ENCODE data around the gene DLG1.

DLG1 gene

GRCh38 chr3:197023241-197023997 lies 275.0 kb downstream of the DLG1 start:
- peaks cover 0 to 16% of the 10 kb centered on the region in 2 experiments for H3K36me3 ChIP-seq (ENCODE audit: control insufficient read depth in 1 of 2, insufficient read depth in 2 of 2, low read depth in 1 of 2, low read length in 2 of 2)
- no peaks in the 10 kb centered on the region for H3K79me1 ChIP-seq (replicated peaks; ENCODE audit: low read length, poor library complexity, severe bottlenecking)
- no peak overlapping the region for H2BK15ac ChIP-seq (ENCODE audit: low read depth, poor library complexity, severe bottlenecking)
- H2AFZ ChIP-seq (ENCODE audit: low read depth, low read length): no peak overlapping the region
- no peak overlapping the region for H3K4ac ChIP-seq (ENCODE audit: low read depth in 1 of 2, low read length in 2 of 2)
- H3K27me3 ChIP-seq (ENCODE audit: control insufficient read depth in 1 of 2, insufficient read depth in 1 of 2, low read length in 2 of 2): peaks cover 53 to 66% of the 10 kb centered on the region in 2 experiments
- no peak for DNase-seq
- no peak overlapping the region for H4K91ac ChIP-seq (ENCODE audit: low read length)
- H3K23ac ChIP-seq (ENCODE audit: low read length in 2 of 2): no peak overlapping the region
- H2BK120ac ChIP-seq (ENCODE audit: low read depth, low read length): no peak overlapping the region
- H3K27ac ChIP-seq (ENCODE audit: low read length, poor library complexity, severe bottlenecking): no peak overlapping the region
- 90% methylated on average over 27 of the region's 27 CpGs for WGBS
- H2AK5ac ChIP-seq (ENCODE audit: low read length, severe bottlenecking): peak overlapping the region; percentile 19
- no peak overlapping the region for H3K18ac ChIP-seq (ENCODE audit: low read depth in 1 of 2, low read length in 2 of 2)
- H2BK12ac ChIP-seq (ENCODE audit: low read length in 2 of 2): no peak overlapping the region
- H3K4me2 ChIP-seq (ENCODE audit: low read length, poor library complexity, severe bottlenecking): peak overlapping the region; percentile 49
- no peak overlapping the region for H4K8ac ChIP-seq (ENCODE audit: low read length)
- no peaks in the 10 kb centered on the region for H3K9me3 ChIP-seq (ENCODE audit: control insufficient read depth, low read length)
- no peak overlapping the region for H2BK5ac ChIP-seq (ENCODE audit: low read depth, low read length, poor library complexity, severe bottlenecking)
- no peak overlapping the region for H3K9ac ChIP-seq (ENCODE audit: low read length)
- H3K4me3 ChIP-seq (ENCODE audit: insufficient read depth in 1 of 2, low read depth in 1 of 2, low read length in 2 of 2): no peak overlapping the region
- H3K14ac ChIP-seq (ENCODE audit: low read length in 2 of 2): no peak overlapping the region
- peaks cover 30% of the 10 kb centered on the region for H3K4me1 ChIP-seq (ENCODE audit: control insufficient read depth, insufficient read depth, low read depth, low read length)

- Histone ChIP-seq H3K4me2 (ENCODE audit: low read length, poor library complexity, severe bottlenecking) (peak overlapping the region; percentile 49), H3K27me3 (ENCODE audit: control insufficient read depth in 1 of 2, insufficient read depth in 1 of 2, low read length in 2 of 2) (peaks cover 53 to 60% of the 10 kb centered on the region in 2 experiments), H2BK5ac (ENCODE audit: low read depth, low read length, poor library complexity, severe bottlenecking) (no peak overlapping the region), H3K27ac (ENCODE audit: low read length, poor library complexity, severe bottlenecking) (no peak overlapping the region), H2BK120ac (ENCODE audit: low read depth, low read length) (no peak overlapping the region), H3K9ac (ENCODE audit: low read length) (no peak overlapping the region), H2BK12ac (ENCODE audit: low read length in 2 of 2) (no peak overlapping the region), H3K4ac (ENCODE audit: low read depth in 1 of 2, low read length in 2 of 2) (no peak overlapping the region), H3K9me3 (ENCODE audit: control insufficient read depth, low read length) (no peaks in the 10 kb centered on the region), H4K91ac (ENCODE audit: low read length) (no peak overlapping the region), H3K4me3 (ENCODE audit: insufficient read depth in 1 of 2, low read depth in 1 of 2, low read length in 2 of 2) (no peak overlapping the region), H3K79me1 (replicated peaks; ENCODE audit: low read length, poor library complexity, severe bottlenecking) (no peaks in the 10 kb centered on the region), H3K14ac (ENCODE audit: low read length in 2 of 2) (no peak overlapping the region), H2AFZ (ENCODE audit: low read depth, low read length) (no peak overlapping the region), H3K36me3 (ENCODE audit: control insufficient read depth in 1 of 2, insufficient read depth in 2 of 2, low read depth in 1 of 2, low read length in 2 of 2) (peaks cover 0 to 16% of the 10 kb centered on the region in 2 experiments), H3K4me1 (ENCODE audit: control insufficient read depth, insufficient read depth, low read depth, low read length) (peaks cover 27% of the 10 kb centered on the region), H2AK5ac (ENCODE audit: low read length, severe bottlenecking) (peak overlapping the region; percentile 19), H2BK15ac (ENCODE audit: low read depth, poor library complexity, severe bottlenecking) (no peak overlapping the region), H4K8ac (ENCODE audit: low read length) (no peak overlapping the region), H3K23ac (ENCODE audit: low read length in 2 of 2) (no peak overlapping the region), H3K18ac (ENCODE audit: low read depth in 1 of 2, low read length in 2 of 2) (no peak overlapping the region)
- no peak for DNase-seq
- 47% methylated on average over 21 of the region's 22 CpGs for WGBS
These were observed 275.8 kb downstream of the DLG1 start for GRCh38 chr3:197022405-197023231.

- no peak overlapping the region for H3K18ac ChIP-seq (ENCODE audit: low read depth in 1 of 2, low read length in 2 of 2)
- DNase-seq: no peak
- no peaks in the 10 kb centered on the region for H3K79me1 ChIP-seq (replicated peaks; ENCODE audit: low read length, poor library complexity, severe bottlenecking)
- peaks cover 25% of the 10 kb centered on the region for H3K4me1 ChIP-seq (ENCODE audit: control insufficient read depth, insufficient read depth, low read depth, low read length)
- no peak overlapping the region for H4K91ac ChIP-seq (ENCODE audit: low read length)
- H2BK5ac ChIP-seq (ENCODE audit: low read depth, low read length, poor library complexity, severe bottlenecking): no peak overlapping the region
- no peak overlapping the region for H3K27ac ChIP-seq (ENCODE audit: low read length, poor library complexity, severe bottlenecking)
- 90% methylated on average over 15 of the region's 15 CpGs for WGBS
- H3K4me3 ChIP-seq (ENCODE audit: insufficient read depth in 1 of 2, low read depth in 1 of 2, low read length in 2 of 2): no peak overlapping the region
- no peaks in the 10 kb centered on the region for H3K9me3 ChIP-seq (ENCODE audit: control insufficient read depth, low read length)
- no peak overlapping the region for H3K9ac ChIP-seq (ENCODE audit: low read length)
- no peak overlapping the region for H4K8ac ChIP-seq (ENCODE audit: low read length)
- H2BK15ac ChIP-seq (ENCODE audit: low read depth, poor library complexity, severe bottlenecking): no peak overlapping the region
- H3K27me3 ChIP-seq (ENCODE audit: control insufficient read depth in 1 of 2, insufficient read depth in 1 of 2, low read length in 2 of 2): peaks cover 53 to 60% of the 10 kb centered on the region in 2 experiments
- H3K4me2 ChIP-seq (ENCODE audit: low read length, poor library complexity, severe bottlenecking): no peak overlapping the region
- no peak overlapping the region for H2AFZ ChIP-seq (ENCODE audit: low read depth, low read length)
- peaks cover 0 to 16% of the 10 kb centered on the region in 2 experiments for H3K36me3 ChIP-seq (ENCODE audit: control insufficient read depth in 1 of 2, insufficient read depth in 2 of 2, low read depth in 1 of 2, low read length in 2 of 2)
- H2BK12ac ChIP-seq (ENCODE audit: low read length in 2 of 2): no peak overlapping the region
- no peak overlapping the region for H2BK120ac ChIP-seq (ENCODE audit: low read depth, low read length)
- no peak overlapping the region for H3K23ac ChIP-seq (ENCODE audit: low read length in 2 of 2)
- H2AK5ac ChIP-seq (ENCODE audit: low read length, severe bottlenecking): no peak overlapping the region
- no peak overlapping the region for H3K14ac ChIP-seq (ENCODE audit: low read length in 2 of 2)
- H3K4ac ChIP-seq (ENCODE audit: low read depth in 1 of 2, low read length in 2 of 2): no peak overlapping the region
These were observed 276.5 kb downstream of the DLG1 start for GRCh38 chr3:197021729-197022404.

GRCh38 chr3:197021231-197021630 lies 277.2 kb downstream of the DLG1 start:
- Histone ChIP-seq H3K9ac (ENCODE audit: low read length) (no peak overlapping the region), H3K4me2 (ENCODE audit: low read length, poor library complexity, severe bottlenecking) (no peak overlapping the region), H4K91ac (ENCODE audit: low read length) (no peak overlapping the region), H3K27me3 (ENCODE audit: control insufficient read depth in 1 of 2, insufficient read depth in 1 of 2, low read length in 2 of 2) (peaks cover 53 to 56% of the 10 kb centered on the region in 2 experiments), H2AK5ac (ENCODE audit: low read length, severe bottlenecking) (no peak overlapping the region), H3K4me1 (ENCODE audit: control insufficient read depth, insufficient read depth, low read depth, low read length) (peaks cover 25% of the 10 kb centered on the region), H3K9me3 (ENCODE audit: control insufficient read depth, low read length) (no peaks in the 10 kb centered on the region), H3K4ac (ENCODE audit: low read depth in 1 of 2, low read length in 2 of 2) (no peak overlapping the region), H3K36me3 (ENCODE audit: control insufficient read depth in 1 of 2, insufficient read depth in 2 of 2, low read depth in 1 of 2, low read length in 2 of 2) (peaks cover 0 to 16% of the 10 kb centered on the region in 2 experiments), H2AFZ (ENCODE audit: low read depth, low read length) (no peak overlapping the region), H3K4me3 (ENCODE audit: insufficient read depth in 1 of 2, low read depth in 1 of 2, low read length in 2 of 2) (no peak overlapping the region), H2BK15ac (ENCODE audit: low read depth, poor library complexity, severe bottlenecking) (no peak overlapping the region), H3K79me1 (replicated peaks; ENCODE audit: low read length, poor library complexity, severe bottlenecking) (no peaks in the 10 kb centered on the region), H2BK12ac (ENCODE audit: low read length in 2 of 2) (no peak overlapping the region), H4K8ac (ENCODE audit: low read length) (no peak overlapping the region), H3K18ac (ENCODE audit: low read depth in 1 of 2, low read length in 2 of 2) (no peak overlapping the region), H3K27ac (ENCODE audit: low read length, poor library complexity, severe bottlenecking) (no peak overlapping the region), H3K14ac (ENCODE audit: low read length in 2 of 2) (no peak overlapping the region), H3K23ac (ENCODE audit: low read length in 2 of 2) (no peak overlapping the region), H2BK120ac (ENCODE audit: low read depth, low read length) (no peak overlapping the region), H2BK5ac (ENCODE audit: low read depth, low read length, poor library complexity, severe bottlenecking) (no peak overlapping the region)
- no peak for DNase-seq
- WGBS: 76% methylated on average over 10 of the region's 10 CpGs
